SK-N-SH treated with all-trans-retinoic acid at 6 μM for 48 hours (cell line): ENCODE results near the gene EXD3.

ENCODE experiments used
- ATAC-seq: fragments of 200-7000 bp; cut with Tn5 transposase; 3 replicates; pipeline ENCODE4 v1.9.1; 2020; ENCODE audit warnings: mild to moderate bottlenecking, moderate library complexity
- ARNTL ChIP-seq: fragments of 450-650 bp; formaldehyde crosslinking; IDR thresholded peaks from 2 replicates; pipeline ENCODE4 v1.5.0; 2020; ENCODE audit warnings: low read depth, mild to moderate bottlenecking, moderate library complexity, borderline replicate concordance
- BACH2 ChIP-seq: fragments of 250-450 bp; sonication (Bioruptor Pico); IDR thresholded peaks from 2 replicates; pipeline ENCODE4 v1.9.0; 2021; ENCODE audit warnings: mild to moderate bottlenecking, borderline replicate concordance
- CREB5 ChIP-seq: fragments of 250-450 bp; sonication (Bioruptor Pico); IDR thresholded peaks from 2 replicates; pipeline ENCODE4 v1.5.1; 2020; ENCODE audit warnings: low read depth, mild to moderate bottlenecking, moderate library complexity
- CSDC2 ChIP-seq: fragments of 250-450 bp; sonication (Bioruptor Pico); IDR thresholded peaks from 2 replicates; pipeline ENCODE4 v1.5.0; 2020; ENCODE audit warnings: mild to moderate bottlenecking, moderate library complexity
- CSRNP3 ChIP-seq: fragments of 250-450 bp; sonication (Bioruptor Pico); IDR thresholded peaks from 2 replicates; pipeline ENCODE4 v1.5.1; 2021; ENCODE audit warnings: mild to moderate bottlenecking, moderate library complexity
- ESRRG ChIP-seq: fragments of 250-450 bp; sonication (Bioruptor Pico); IDR thresholded peaks from 2 replicates; pipeline ENCODE4 v1.6.1; 2021; ENCODE audit warnings: mild to moderate bottlenecking
- GLIS3 ChIP-seq: fragments of 250-450 bp; sonication (Bioruptor Pico); IDR thresholded peaks from 2 replicates; pipeline ENCODE4 v1.5.0; 2020; ENCODE audit warnings: mild to moderate bottlenecking, moderate library complexity
- ISL1 ChIP-seq: fragments of 250-450 bp; sonication (Bioruptor Pico); IDR thresholded peaks from 2 replicates; pipeline ENCODE4 v2.1.2; 2022; ENCODE audit warnings: mild to moderate bottlenecking, moderate library complexity
- OSR1 ChIP-seq: fragments of 250-450 bp; sonication (Bioruptor Pico); IDR thresholded peaks from 2 replicates; pipeline ENCODE4 v1.8.0; 2022; ENCODE audit warnings: moderate library complexity, mild to moderate bottlenecking, inconsistent platforms
- PATZ1 ChIP-seq: fragments of 250-450 bp; sonication (Bioruptor Pico); IDR thresholded peaks from 2 replicates; pipeline ENCODE4 v1.8.0; 2020; ENCODE audit warnings: mild to moderate bottlenecking, moderate library complexity, borderline replicate concordance
- POU6F1 ChIP-seq: fragments of 250-450 bp; sonication (Bioruptor Pico); IDR thresholded peaks from 2 replicates; pipeline ENCODE4 v1.8.0; 2021; ENCODE audit warnings: low read depth, mild to moderate bottlenecking, moderate library complexity, borderline replicate concordance
- PPARA ChIP-seq: fragments of 250-450 bp; sonication (Bioruptor Pico); IDR thresholded peaks from 2 replicates; pipeline ENCODE4 v1.5.0; 2020; ENCODE audit warnings: mild to moderate bottlenecking, borderline replicate concordance
- RARB ChIP-seq: fragments of 250-450 bp; sonication (Bioruptor Pico); IDR thresholded peaks from 2 replicates; pipeline ENCODE4 v1.8.0; 2021; ENCODE audit warnings: mild to moderate bottlenecking, moderate library complexity
- TOX ChIP-seq: fragments of 250-450 bp; sonication (Bioruptor Pico); IDR thresholded peaks from 2 replicates; pipeline ENCODE4 v1.8.0; 2021; ENCODE audit warnings: mild to moderate bottlenecking, moderate library complexity, borderline replicate concordance
- TSHZ2 ChIP-seq: fragments of 250-450 bp; sonication (Bioruptor Pico); IDR thresholded peaks from 2 replicates; pipeline ENCODE4 v1.5.0; 2020; ENCODE audit warnings: mild to moderate bottlenecking, moderate library complexity
- ZC3H10 ChIP-seq: fragments of 250-450 bp; sonication (Bioruptor Pico); IDR thresholded peaks from 2 replicates; pipeline ENCODE4 v1.5.1; 2021; ENCODE audit warnings: mild to moderate bottlenecking, moderate library complexity
- ZFP3 ChIP-seq: fragments of 250-450 bp; sonication (Bioruptor Pico); IDR thresholded peaks from 2 replicates; pipeline ENCODE4 v1.5.0; 2020; ENCODE audit warnings: mild to moderate bottlenecking, moderate library complexity
- ZFP30 ChIP-seq: fragments of 450-650 bp; formaldehyde crosslinking; IDR thresholded peaks from 2 replicates; pipeline ENCODE4 v1.5.0; 2022; ENCODE audit warnings: mild to moderate bottlenecking, moderate library complexity
- ZNF565 ChIP-seq: fragments of 450-650 bp; formaldehyde crosslinking; conservative IDR thresholded peaks from 2 replicates; pipeline ENCODE4 v1.5.0; 2020; ENCODE audit warnings: low read depth, mild to moderate bottlenecking, moderate library complexity
- ZNF70 ChIP-seq: fragments of 450-650 bp; formaldehyde crosslinking; IDR thresholded peaks from 2 replicates; pipeline ENCODE4 v1.5.0; 2020; ENCODE audit warnings: mild to moderate bottlenecking, moderate library complexity
- ZNF8 ChIP-seq: fragments of 450-650 bp; formaldehyde crosslinking; IDR thresholded peaks from 2 replicates; pipeline ENCODE4 v1.5.0; 2020; ENCODE audit warnings: mild to moderate bottlenecking, moderate library complexity

The EXD3 gene

GRCh38 chr9:137449931-137450538 lies 27.1 kb upstream of the EXD3 start:
- no peak for ATAC-seq
- TF ChIP-seq ZFP3 = no peak
- no peak for TF ChIP-seq GLIS3

- TF ChIP-seq ZC3H10 (CRISPR knock-in tag) (no peak), PATZ1 (CRISPR knock-in tag) (no peak), CREB5 (CRISPR knock-in tag) (no peak), GLIS3 (no peak), ZFP3 (no peak), TSHZ2 (no peak), RARB (no peak), ZNF565 (CRISPR knock-in tag) (no peak), ZNF70 (CRISPR knock-in tag) (no peak), BACH2 (no peak), ARNTL (CRISPR knock-in tag) (no peak), TOX (no peak), ZNF8 (no peak), OSR1 (CRISPR knock-in tag) (no peak), ISL1 (CRISPR knock-in tag) (no peak), ESRRG (CRISPR knock-in tag) (no peak), CSRNP3 (CRISPR knock-in tag) (no peak), ZFP30 (CRISPR knock-in tag) (no peak), PPARA (no peak)
- TF ChIP-seq, all 23 proteins: peak for 0
These were observed 26.3 kb upstream of the EXD3 start for GRCh38 chr9:137449081-137449844.

GRCh38 chr9:137448602-137448962 lies 25.6 kb upstream of the EXD3 start:
- no peak for ATAC-seq
- TF ChIP-seq ZC3H10 (CRISPR knock-in tag) (no peak), POU6F1 (CRISPR knock-in tag) (no peak), TOX (no peak), CSRNP3 (CRISPR knock-in tag) (no peak), ESRRG (CRISPR knock-in tag) (no peak), ZNF8 (no peak), GLIS3 (no peak), ARNTL (CRISPR knock-in tag) (no peak), TSHZ2 (no peak), ZNF70 (CRISPR knock-in tag) (no peak), CSDC2 (CRISPR knock-in tag) (no peak), CREB5 (CRISPR knock-in tag) (no peak), RARB (no peak), ISL1 (CRISPR knock-in tag) (no peak), OSR1 (CRISPR knock-in tag) (no peak), BACH2 (no peak), ZNF565 (CRISPR knock-in tag) (no peak)

More at GRCh38 chr9:137449081-137449844, 26.3 kb upstream of the EXD3 start:
- no peak for ATAC-seq
